Left ventricle myocardium superior (tissue), 1 donor: ENCODE data around the gene WDR48. TPM values are rescaled to one million over a fixed set of nuclear protein-coding genes. Genes with fewer than 3 reads are reported as not detected.
A peak's percentile ranks its signal among the peaks of the same experiment; 100 is the strongest.

Source experiments
- ATAC-seq: fragments of 200-7000 bp; cut with Tn5 transposase; one replicate; pipeline ENCODE4 v1.9.1; 2020; ENCODE audit warnings: mild to moderate bottlenecking, moderate library complexity
- DNase-seq: peaks from one replicate; pipeline ENCODE4 v3.0.0-alpha.2; 2020
- intact Hi-C: fragments of 100-400 bp; cut with micrococcal nuclease; formaldehyde crosslinking; loops from one replicate; pipeline ENCODE4 v1.11.0; 2022
- long read RNA-seq: library from polyadenylated mRNA; unstranded; transcript quantifications from one replicate; pipeline ENCODE4 v2.0.0, GENCODE V29; 2021
- total RNA-seq: library from RNA; stranded (reverse); fragmentation: NEBNext Ultra II Directional; extraction: Animal tissue kit (Norgen Biotek cat#: 25700); gene quantifications from one replicate; pipeline ENCODE4 v1.2.1, GENCODE V29; 2021
- donor health status: DM: no; HTN: yes; CAD: no; lungs with severe emphysema.

Gene WDR48
- total RNA-seq: 33.1 TPM
- long read RNA-seq, transcript WDR48-201 (19 exons, 3,707 nt): major isoform, 25 of 43 reads
- long read RNA-seq, partial matches to known transcripts: 8 of 43 reads
- long read RNA-seq, other reads (novel, unspliced or antisense): 10 of 43 reads

DNA sequence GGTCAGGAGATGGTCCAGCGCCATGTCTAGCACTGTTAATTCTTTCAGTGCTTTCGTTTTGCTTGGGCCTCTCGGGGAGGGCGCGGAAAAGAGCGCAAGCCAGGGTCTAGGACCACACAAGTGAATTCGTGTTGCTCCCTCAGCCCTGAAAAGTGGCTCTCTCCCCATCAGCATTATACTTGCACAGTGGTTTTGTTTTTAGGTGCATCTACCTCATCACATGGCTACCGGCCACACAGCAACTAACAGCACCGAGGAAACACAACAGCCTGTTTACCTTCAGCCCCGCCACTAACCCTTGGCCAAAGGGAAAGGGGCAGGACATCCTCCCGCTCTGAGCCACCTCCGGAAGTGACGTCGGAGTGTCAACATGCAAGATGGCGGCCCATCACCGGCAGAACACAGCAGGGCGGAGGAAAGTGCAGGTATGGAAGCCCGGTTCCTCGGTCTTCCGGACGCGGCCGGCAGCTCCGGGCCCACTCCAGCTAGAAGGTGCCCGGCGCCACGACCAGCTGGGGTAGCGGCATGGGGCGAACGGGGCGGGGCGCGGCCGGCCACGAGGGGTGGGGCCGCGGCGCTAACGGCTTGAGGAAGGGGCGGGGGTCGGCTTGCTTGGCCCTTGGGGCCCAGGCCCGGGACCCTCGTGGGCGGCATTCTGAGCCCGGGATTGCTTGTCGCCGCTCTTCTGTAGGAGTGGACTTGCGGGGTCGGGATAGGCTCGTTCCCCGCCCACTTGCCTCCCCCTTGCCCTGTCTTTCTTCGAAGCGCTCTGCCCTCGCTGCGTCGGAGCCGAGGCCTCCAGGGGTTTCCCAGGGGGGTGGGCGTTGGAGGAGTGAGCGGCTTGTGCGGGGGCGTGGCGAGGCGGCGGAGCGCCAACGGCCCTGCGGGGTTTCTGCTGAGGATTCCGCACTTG, at the start of gene WDR48, which contains the start of gene SCN11A:
Gene WDR48, plus strand, starts transcription at position 368 of the 913 bp plus-strand sequence. Its CDS starts 10 bp downstream, at position 378.
Gene SCN11A, minus strand, starts transcription at position 296 of the 913 bp plus-strand sequence. CDS start 101,582 bp downstream, outside the sequence.
- peak; percentile 99 for ATAC-seq
- intact Hi-C loops: no loop called here

GRCh38 chr3:39005295-39005694, 46.5 kb upstream of the WDR48 start:
- ATAC-seq: no peak
- DNase-seq: no peak
- intact Hi-C loops: no loop called here

More for the DNA sequence above, at the start of gene WDR48, which contains the start of gene SCN11A:
- DNase-seq: peak; percentile 94

DNA sequence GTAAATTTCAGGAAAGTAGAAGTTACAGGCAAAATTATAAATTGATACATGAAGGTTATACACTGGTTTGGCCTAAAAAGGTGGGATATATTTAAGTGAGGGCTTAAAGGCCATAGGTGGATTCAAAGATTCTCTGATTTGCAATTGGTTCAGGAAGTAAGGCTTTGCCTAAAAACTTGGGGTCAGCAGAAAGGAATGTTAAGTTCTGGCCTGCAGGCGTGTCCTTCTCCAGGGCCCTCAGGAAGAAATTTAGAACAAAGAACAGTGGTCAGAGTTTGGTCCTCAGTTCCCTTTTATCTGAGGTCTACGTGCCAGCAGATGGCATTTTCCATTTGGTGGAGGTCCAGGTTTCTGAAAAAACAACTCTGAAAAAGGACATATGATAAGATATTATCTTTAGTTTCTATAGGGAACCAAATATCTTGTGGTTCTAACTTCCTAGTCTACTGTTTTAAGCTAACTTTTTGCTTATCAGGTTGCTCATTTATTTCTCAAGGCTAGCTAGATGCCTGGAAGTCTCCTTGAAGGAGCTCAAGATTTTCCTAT, 40.6 kb upstream of the WDR48 start:
- ATAC-seq (no peak), DNase-seq (no peak)
- intact Hi-C loops: no loop called here

GRCh38 chr3:39013289-39013688, 38.5 kb upstream of the WDR48 start:
- ATAC-seq: no peak
- intact Hi-C loops: no loop called here

GRCh38 chr3:39013921-39014509, 37.8 kb upstream of the WDR48 start:
- intact Hi-C loops: no loop called here
- no peak for ATAC-seq
- no peak for DNase-seq

More at GRCh38 chr3:39013289-39013688, 38.5 kb upstream of the WDR48 start:
- no peak for DNase-seq

DNA sequence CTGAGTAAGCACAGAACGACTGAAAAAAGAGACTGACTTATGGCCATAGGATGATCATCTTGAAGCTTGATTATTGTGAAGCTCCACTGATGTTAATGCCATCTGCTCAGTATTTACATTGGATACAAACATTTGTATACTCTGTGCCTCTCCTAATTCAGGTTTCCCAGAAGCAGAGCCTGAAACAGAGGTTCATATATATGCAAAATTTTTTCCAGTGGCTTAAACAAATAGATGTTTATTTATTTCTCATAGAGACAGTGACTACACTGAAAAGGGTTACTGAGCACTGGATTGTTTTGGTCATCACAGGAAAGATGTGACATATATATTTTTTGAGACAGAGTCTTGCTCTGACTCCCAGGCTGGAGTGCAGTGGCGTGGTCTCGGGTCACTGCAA, 36.4 kb upstream of the WDR48 start:
- DNase-seq: no peak
- intact Hi-C loops: no loop called here

GRCh38 chr3:39019299-39019698, 32.5 kb upstream of the WDR48 start:
- ATAC-seq (no peak), DNase-seq (no peak)
- intact Hi-C loops: no loop called here

More for the DNA sequence above, 36.4 kb upstream of the WDR48 start:
- no peak for ATAC-seq

- ATAC-seq (no peak), DNase-seq (no peak)
- intact Hi-C loops: no loop called here
Measured at GRCh38 chr3:39021029-39021428, 30.8 kb upstream of the WDR48 start.

- intact Hi-C loops: no loop called here
- DNase-seq (no peak), ATAC-seq (no peak)
Measured at GRCh38 chr3:39021465-39022285, 30.1 kb upstream of the WDR48 start.

DNA sequence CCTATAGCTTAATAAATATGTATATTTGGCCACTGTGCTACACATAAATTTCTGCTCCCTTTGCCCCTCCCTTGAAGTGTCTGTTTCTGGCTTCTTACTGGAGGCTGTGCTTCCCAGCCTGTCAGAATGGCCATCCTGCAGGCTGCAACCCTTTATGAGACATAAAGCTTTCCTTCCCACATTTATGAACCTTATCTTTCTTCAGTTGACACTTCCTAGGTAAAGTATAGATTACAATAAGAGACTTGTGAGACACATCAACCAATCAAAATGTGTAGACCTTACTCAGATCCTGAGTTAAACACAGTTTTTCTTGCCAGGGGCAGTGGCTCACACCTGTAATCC, 29.6 kb upstream of the WDR48 start:
- intact Hi-C loops: no loop called here
- DNase-seq (no peak), ATAC-seq (no peak)

DNA sequence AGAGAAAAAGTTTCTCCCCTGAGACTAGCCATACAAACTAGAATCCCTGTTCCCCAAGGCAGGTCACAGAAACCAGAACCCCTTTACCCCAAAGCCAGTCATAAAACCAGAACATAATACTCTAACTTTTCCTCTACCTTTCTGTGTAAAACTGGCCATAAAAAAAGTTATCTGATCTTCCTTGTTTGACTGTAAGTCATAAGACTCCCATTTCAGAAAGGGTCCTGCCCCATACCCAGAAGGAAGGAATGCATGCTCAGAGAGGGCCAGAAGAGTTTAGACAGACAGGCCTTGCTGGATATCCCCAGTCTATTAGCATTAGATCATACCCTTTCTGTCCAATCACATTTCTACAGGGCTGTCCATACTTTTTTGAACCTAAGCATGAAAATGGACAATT, 27.3 kb upstream of the WDR48 start:
- DNase-seq: no peak
- intact Hi-C loops: no loop called here
- ATAC-seq: no peak

DNA sequence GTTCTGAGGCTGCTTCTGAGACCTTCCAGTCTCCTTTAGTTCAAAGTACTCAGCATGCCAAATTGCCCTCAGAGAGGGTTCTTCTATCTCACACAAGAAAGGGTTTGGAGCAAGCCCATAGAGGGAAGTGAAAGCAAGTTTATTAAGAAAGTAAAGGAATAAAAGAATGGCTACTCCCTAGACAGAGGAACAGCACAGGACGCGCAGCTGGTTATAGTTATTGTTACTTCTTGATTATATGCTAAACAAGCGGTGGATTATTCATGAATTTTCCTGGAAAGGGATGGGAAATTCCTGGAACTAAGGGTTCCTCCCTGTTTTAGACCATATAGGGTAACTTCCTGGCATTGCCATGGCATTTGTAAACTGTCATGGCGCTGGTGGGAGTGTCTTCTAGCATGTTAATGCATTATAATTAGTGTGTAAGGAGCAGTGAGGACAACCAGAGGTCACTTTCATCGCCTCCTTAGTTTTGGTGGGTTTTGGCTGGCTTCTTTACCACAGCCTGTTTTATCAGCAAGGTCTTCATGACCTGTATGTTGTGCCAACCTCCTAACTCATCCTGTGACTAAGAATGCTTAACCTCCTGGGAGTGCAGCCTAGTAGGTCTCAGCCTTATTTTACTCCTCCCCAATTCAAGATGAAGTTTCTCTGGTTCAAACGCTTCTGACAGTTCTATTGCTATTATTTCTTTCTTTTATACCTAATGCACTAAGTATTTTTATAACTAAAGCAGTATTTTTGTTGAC, 26.4 kb upstream of the WDR48 start:
- no peak for DNase-seq
- no peak for ATAC-seq
- intact Hi-C loops: no loop called here

GRCh38 chr3:39028546-39028945, 23.3 kb upstream of the WDR48 start:
- ATAC-seq: peak; percentile 36
- intact Hi-C loops: no loop called here
- no peak for DNase-seq

GRCh38 chr3:39029556-39029955, 22.3 kb upstream of the WDR48 start:
- intact Hi-C loops: no loop called here
- DNase-seq (no peak), ATAC-seq (no peak)

GRCh38 chr3:39038165-39038564, 13.7 kb upstream of the WDR48 start:
- ATAC-seq: no peak
- DNase-seq: no peak
- intact Hi-C loops: no loop called here

GRCh38 chr3:39050029-39050428, 1.8 kb upstream of the WDR48 start:
- DNase-seq (no peak), ATAC-seq (no peak)
- intact Hi-C loops: no loop called here

DNA sequence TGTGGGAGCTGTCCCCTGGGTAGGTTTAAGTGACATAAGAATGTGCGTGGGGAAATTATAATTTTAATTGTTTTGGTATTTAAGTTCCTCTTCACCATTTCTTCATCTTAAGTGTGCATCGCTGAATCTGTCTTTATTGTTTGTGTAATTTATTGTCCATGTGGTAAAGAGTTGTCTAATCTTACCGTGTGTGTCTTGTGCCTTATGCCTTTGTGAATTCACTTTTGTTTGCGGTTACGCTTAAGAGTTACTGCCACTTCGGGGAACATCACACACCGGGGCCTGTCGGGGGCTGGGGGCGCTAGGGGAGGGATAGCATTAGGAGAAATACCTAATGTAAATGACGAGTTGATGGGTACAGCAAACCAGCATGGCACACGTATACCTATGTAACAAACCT, 767 bp downstream of the WDR48 start:
- no peak for DNase-seq
- ATAC-seq: no peak
- intact Hi-C loops: no loop called here

DNA sequence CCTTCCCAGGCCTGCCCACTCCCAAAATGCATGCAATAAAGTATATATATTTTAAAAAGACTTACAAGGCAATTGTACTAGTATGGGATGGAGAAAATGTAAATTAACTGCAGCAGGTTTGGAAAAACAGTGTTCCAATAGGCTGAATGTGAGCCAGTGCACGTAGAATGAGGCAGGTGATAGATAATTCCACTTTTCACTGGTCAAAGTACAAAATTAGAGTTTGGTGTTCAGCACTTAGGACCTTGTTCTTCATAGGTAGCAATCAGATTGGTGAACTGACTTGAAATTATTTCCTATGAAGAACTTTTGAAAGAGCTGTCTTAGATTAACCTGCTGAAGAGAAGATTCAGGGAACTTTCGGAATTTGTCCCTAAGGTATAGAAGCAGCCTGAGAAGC, 1.9 kb downstream of the WDR48 start:
- no peak for ATAC-seq
- intact Hi-C loops: no loop called here
- no peak for DNase-seq

GRCh38 chr3:39056151-39056550, 4.3 kb downstream of the WDR48 start:
- ATAC-seq (no peak), DNase-seq (no peak)
- intact Hi-C loops: no loop called here
